GM12874 (cell line): ENCODE data around the gene MMP20.

Experiments
- TF ChIP-seq, protein P1 (sequence below): IDR thresholded peaks from 2 replicates; pipeline ENCODE4 v1.5.1; 2011; ENCODE audit warnings: low read depth, mild to moderate bottlenecking, control low read depth, low read length, moderate library complexity; ENCODE audit not compliant: insufficient read depth

MMP20 gene

DNA sequence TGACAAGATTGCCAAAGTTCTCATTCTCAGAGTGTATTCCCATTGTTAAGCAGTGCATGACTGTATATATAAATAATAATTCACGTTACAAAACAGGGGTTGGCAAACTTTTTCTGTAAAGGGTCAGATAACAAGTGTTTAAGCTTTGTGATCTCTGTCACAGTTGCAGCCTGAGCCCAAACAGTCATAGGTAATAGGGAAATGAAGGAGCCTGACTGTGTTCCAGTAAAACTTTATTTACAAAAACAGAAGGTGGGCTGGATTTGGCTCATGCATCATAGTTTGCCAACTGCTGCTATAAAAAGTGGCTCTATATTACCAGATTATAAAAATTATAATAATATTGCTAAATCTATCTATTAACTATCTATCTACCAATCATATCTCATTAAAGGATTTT is 98.1 kb downstream of the MMP20 start:
- TF ChIP-seq, protein P1, sequence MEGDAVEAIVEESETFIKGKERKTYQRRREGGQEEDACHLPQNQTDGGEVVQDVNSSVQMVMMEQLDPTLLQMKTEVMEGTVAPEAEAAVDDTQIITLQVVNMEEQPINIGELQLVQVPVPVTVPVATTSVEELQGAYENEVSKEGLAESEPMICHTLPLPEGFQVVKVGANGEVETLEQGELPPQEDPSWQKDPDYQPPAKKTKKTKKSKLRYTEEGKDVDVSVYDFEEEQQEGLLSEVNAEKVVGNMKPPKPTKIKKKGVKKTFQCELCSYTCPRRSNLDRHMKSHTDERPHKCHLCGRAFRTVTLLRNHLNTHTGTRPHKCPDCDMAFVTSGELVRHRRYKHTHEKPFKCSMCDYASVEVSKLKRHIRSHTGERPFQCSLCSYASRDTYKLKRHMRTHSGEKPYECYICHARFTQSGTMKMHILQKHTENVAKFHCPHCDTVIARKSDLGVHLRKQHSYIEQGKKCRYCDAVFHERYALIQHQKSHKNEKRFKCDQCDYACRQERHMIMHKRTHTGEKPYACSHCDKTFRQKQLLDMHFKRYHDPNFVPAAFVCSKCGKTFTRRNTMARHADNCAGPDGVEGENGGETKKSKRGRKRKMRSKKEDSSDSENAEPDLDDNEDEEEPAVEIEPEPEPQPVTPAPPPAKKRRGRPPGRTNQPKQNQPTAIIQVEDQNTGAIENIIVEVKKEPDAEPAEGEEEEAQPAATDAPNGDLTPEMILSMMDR, result no peak
